SK-N-SH (cell line): ENCODE measurements around the gene ACLY. TPM values are rescaled to one million over a fixed set of nuclear protein-coding genes. Genes with fewer than 3 reads are reported as not detected.

ENCODE experiments used
- CTCF ChIA-PET: fragments of 300-600, 350-600 bp; formaldehyde crosslinking; extraction: SDS; loops from one replicate; lab custom pipeline; 2021; lab: Yijun Ruan, JAX
- POLR2A ChIA-PET: fragments of 350-600 bp; sonication (Branson Sonifier 250); formaldehyde crosslinking; extraction: SDS; loops from one replicate; lab custom pipeline; 2020; ENCODE audit warnings: antibody characterized with exemption, inconsistent platforms; lab: Yijun Ruan, JAX
- DNase-seq: peaks from one replicate; pipeline ENCODE4 v3.0.0; 2012
- H2AFZ ChIP-seq: fragments of 200-600 bp; sonication (generic); 2 replicates; pipeline ENCODE4 v1.8.1; 2016; ENCODE audit warnings: antibody characterized with exemption, mild to moderate bottlenecking, low read depth
- H3F3A ChIP-seq: fragments of 200-600 bp; sonication (generic); replicated peaks from 2 replicates; pipeline ENCODE3; 2016; ENCODE audit warnings: antibody characterized with exemption, mild to moderate bottlenecking; ENCODE audit not compliant: insufficient read depth
- H3K27ac ChIP-seq, 2 experiments: fragments of 200-500 bp in 1 of 2; fragments of 200-600 bp in 1 of 2; sonication (Bioruptor generic) in 1 of 2; sonication (generic), shearing (Covaris generic) in 1 of 2; 2 replicates each; pipeline versions ENCODE4 v1.5.1 to v1.6.1; 2014 to 2016; ENCODE audit warnings: low read depth in 2 of 2, inconsistent platforms in 1 of 2, low read length in 1 of 2, mild to moderate bottlenecking in 1 of 2, mixed read lengths in 1 of 2
- H3K27me3 ChIP-seq: fragments of 200-600 bp; sonication (generic), shearing (Covaris generic); 2 replicates; pipeline ENCODE4 v1.6.1; 2016; ENCODE audit warnings: mixed run types; ENCODE audit not compliant: insufficient read depth
- H3K36me3 ChIP-seq, 2 experiments: fragments of 200-500 bp in 1 of 2; fragments of 200-600 bp in 1 of 2; sonication (Bioruptor generic) in 1 of 2; sonication (generic) in 1 of 2; replicated peaks in 1 of 2; 2 replicates each; pipeline versions ENCODE3 to v1.5.1; 2014 to 2016; ENCODE audit warnings: low read length in 1 of 2, mild to moderate bottlenecking in 1 of 2; ENCODE audit not compliant: insufficient read depth in 2 of 2, control insufficient read depth in 1 of 2
- H3K4me1 ChIP-seq, 2 experiments: fragments of 200-500 bp in 1 of 2; fragments of 200-600 bp in 1 of 2; sonication (Bioruptor generic) in 1 of 2; sonication (generic), shearing (Covaris generic) in 1 of 2; 2 replicates each; pipeline versions ENCODE4 v1.5.1 to v1.6.1; 2014 to 2016; ENCODE audit warnings: low read depth in 1 of 2, low read length in 1 of 2, mixed run types in 1 of 2; ENCODE audit not compliant: insufficient read depth in 2 of 2, control insufficient read depth in 1 of 2
- H3K4me2 ChIP-seq: fragments of 200-600 bp; sonication (generic), shearing (Covaris generic); 2 replicates; pipeline ENCODE4 v1.6.1; 2017; ENCODE audit warnings: mixed run types
- H3K4me3 ChIP-seq, 2 experiments: fragments of 200-500 bp in 1 of 2; fragments of 200-600 bp in 1 of 2; sonication (Bioruptor generic) in 1 of 2; sonication (generic), shearing (Covaris generic) in 1 of 2; 2 replicates each; pipeline versions ENCODE4 v1.5.1 to v1.8.1; 2014 to 2016; ENCODE audit warnings: low read depth in 2 of 2, inconsistent platforms in 1 of 2, low read length in 1 of 2, mild to moderate bottlenecking in 1 of 2, mixed read lengths in 1 of 2, moderate library complexity in 1 of 2
- H3K79me2 ChIP-seq: fragments of 200-600 bp; sonication (generic); 2 replicates; pipeline ENCODE4 v1.8.1; 2017; ENCODE audit warnings: mild to moderate bottlenecking; ENCODE audit not compliant: insufficient read depth
- H3K9ac ChIP-seq: fragments of 200-600 bp; sonication (generic); 2 replicates; pipeline ENCODE4 v1.6.1; 2017; ENCODE audit warnings: mixed run types
- H3K9me2 ChIP-seq: fragments of 200-600 bp; sonication (generic); 2 replicates; pipeline ENCODE4 v1.6.1; 2017; ENCODE audit warnings: mixed run types
- H3K9me3 ChIP-seq: fragments of 200-600 bp; sonication (generic); 2 replicates; pipeline ENCODE4 v1.6.1; 2017; ENCODE audit warnings: mixed run types, mild to moderate bottlenecking, moderate library complexity
- H4K20me1 ChIP-seq: fragments of 200-600 bp; sonication (generic); 2 replicates; pipeline ENCODE4 v1.6.1; 2017; ENCODE audit warnings: mild to moderate bottlenecking, mixed run types; ENCODE audit not compliant: insufficient read depth
- GABPA ChIP-seq: IDR thresholded peaks from 2 replicates; pipeline ENCODE4 v1.4.0; 2012; ENCODE audit warnings: low read depth, mild to moderate bottlenecking
- GATA2 ChIP-seq: sonication (generic); formaldehyde crosslinking; IDR thresholded peaks from 2 replicates; pipeline ENCODE4 v1.5.0; 2020; ENCODE audit warnings: mild to moderate bottlenecking, missing genetic modification reagents
- IRF3 ChIP-seq: fragments of 150-350 bp; IDR thresholded peaks from 2 replicates; pipeline ENCODE4 v1.6.1; 2016; ENCODE audit warnings: mild to moderate bottlenecking, low read depth, low read length
- MXI1 ChIP-seq: IDR thresholded peaks from 2 replicates; pipeline ENCODE4 v1.6.1; 2012; ENCODE audit warnings: mild to moderate bottlenecking, low read depth, low read length, improper control_type of control experiment
- NRF1 ChIP-seq: IDR thresholded peaks from 2 replicates; pipeline ENCODE4 v1.6.1; 2012; ENCODE audit warnings: low read depth, mild to moderate bottlenecking, low read length
- PBX3 ChIP-seq: IDR thresholded peaks from 2 replicates; pipeline ENCODE4; 2012
- POLR2AphosphoS5 ChIP-seq: IDR thresholded peaks from 2 replicates; pipeline ENCODE4 v1.6.1; 2012; ENCODE audit warnings: low read depth, low read length
- RAD21 ChIP-seq: IDR thresholded peaks from 2 replicates; pipeline ENCODE4 v1.6.1; 2012; ENCODE audit warnings: mild to moderate bottlenecking, low read length
- RCOR1 ChIP-seq: fragments of 150-350 bp; IDR thresholded peaks from 2 replicates; pipeline ENCODE4 v1.6.1; 2017; ENCODE audit warnings: antibody characterized with exemption, low read length
- REST ChIP-seq: IDR thresholded peaks from 2 replicates; pipeline ENCODE4 v1.6.1; 2012; ENCODE audit warnings: mild to moderate bottlenecking, low read depth, low read length, moderate library complexity
- RFX5 ChIP-seq: IDR thresholded peaks from 2 replicates; pipeline ENCODE4 v1.6.1; 2012; ENCODE audit warnings: mild to moderate bottlenecking, improper control_type of control experiment, low read length
- SIN3A ChIP-seq: IDR thresholded peaks from 2 replicates; pipeline ENCODE4 v1.6.1; 2012; ENCODE audit warnings: low read depth, mild to moderate bottlenecking, low read length, moderate library complexity, borderline replicate concordance
- SMC3 ChIP-seq: IDR thresholded peaks from 2 replicates; pipeline ENCODE4 v1.6.1; 2012; ENCODE audit warnings: low read depth, low read length, improper control_type of control experiment
- TCF12 ChIP-seq: IDR thresholded peaks from 2 replicates; pipeline ENCODE4 v1.4.0; 2012
- TEAD4 ChIP-seq: IDR thresholded peaks from 2 replicates; pipeline ENCODE4 v1.4.0; 2012; ENCODE audit warnings: mild to moderate bottlenecking, borderline replicate concordance; ENCODE audit not compliant: insufficient read depth
- USF2 ChIP-seq: fragments of 150-350 bp; IDR thresholded peaks from 2 replicates; pipeline ENCODE4 v1.6.1; 2017; ENCODE audit warnings: antibody characterized with exemption, low read length, low read depth, borderline replicate concordance
- YY1 ChIP-seq: IDR thresholded peaks from 2 replicates; pipeline ENCODE4 v1.4.0; 2012; ENCODE audit warnings: low read depth, mild to moderate bottlenecking
- ZBTB33 ChIP-seq: IDR thresholded peaks from 2 replicates; pipeline ENCODE4 v1.4.0; 2012; ENCODE audit warnings: low read depth, borderline replicate concordance
- WGBS: methylation state at CpG from one replicate; pipeline ENCODE4 v1.1.6; 2017; ENCODE audit warnings: low lambda C conversion rate; 5-methylcytosine and 5-hydroxymethylcytosine counted together
- polyA plus RNA-seq, 3 experiments: library from polyadenylated mRNA; depleted of rRNA; stranded (reverse); fragments of >200 nt; gene quantifications; 2 replicates each; pipeline ENCODE4 v1.2.3, GENCODE V29; 2012

Gene ACLY
- polyA plus RNA-seq, 1 of the 3 experiments (the other 2 are of a cell fraction), result 163 TPM

GRCh38 chr17:41873559-41874292 lies 45.0 kb downstream of the ACLY start:
- no peak for DNase-seq
- no peak overlapping the region for H3K4me2 ChIP-seq
- no peaks in the 10 kb centered on the region for H4K20me1 ChIP-seq
- no peaks in the 10 kb centered on the region for H3K9me2 ChIP-seq
- H3K9ac ChIP-seq, result no peak overlapping the region
- H3K36me3 ChIP-seq, result peaks cover 58% of the 10 kb centered on the region in 2 experiments
- no peak overlapping the region for H3K27ac ChIP-seq
- ChIA-PET POLR2A (no interaction called here), CTCF (interaction anchor here (1.0 kb wide), 1 partner anchor 72 kb away, joined by 3 read pairs; no protein-coding TSS in a partner anchor)
- H3K4me1 ChIP-seq, result no peaks in the 10 kb centered on the region
- peaks cover 6% of the 10 kb centered on the region for H3K79me2 ChIP-seq
- TF ChIP-seq RCOR1 (no peak), ZBTB33 (no peak), TEAD4 (no peak), SMC3 (no peak), POLR2AphosphoS5 (no peak), IRF3 (no peak), GABPA (no peak), NRF1 (no peak), MXI1 (no peak)
- WGBS, result 99% methylated on average over 10 of the region's 10 CpGs
- no peak overlapping the region for H2AFZ ChIP-seq
- H3K27me3 ChIP-seq, result no peaks in the 10 kb centered on the region
- H3F3A ChIP-seq, result peaks cover 24% of the 10 kb centered on the region
- no peaks in the 10 kb centered on the region for H3K9me3 ChIP-seq
- H3K4me3 ChIP-seq, result no peak overlapping the region

GRCh38 chr17:41871789-41872188 lies 47.0 kb downstream of the ACLY start:
- no peak for DNase-seq
- H3K27me3 ChIP-seq, result no peaks in the 10 kb centered on the region
- H3K4me1 ChIP-seq, result no peaks in the 10 kb centered on the region
- no peaks in the 10 kb centered on the region for H3K9me2 ChIP-seq
- WGBS, result 98% methylated on average over 10 of the region's 10 CpGs
- CTCF ChIA-PET, result interaction anchor here (0.8 to 1.3 kb wide), 2 partner anchors 60 to 230 kb away, joined by 3 read pairs; partner anchors contain the start of gene P3H4
- H3K36me3 ChIP-seq, result peaks cover 55 to 58% of the 10 kb centered on the region in 2 experiments
- H4K20me1 ChIP-seq, result no peaks in the 10 kb centered on the region
- H3K79me2 ChIP-seq, result no peaks in the 10 kb centered on the region
- no peak overlapping the region for H3K4me2 ChIP-seq
- no peak overlapping the region for H3K9ac ChIP-seq
- H2AFZ ChIP-seq, result no peak overlapping the region
- no peaks in the 10 kb centered on the region for H3K9me3 ChIP-seq
- POLR2A ChIA-PET, result no interaction called here
- H3K4me3 ChIP-seq, result no peak overlapping the region
- no peak overlapping the region for H3K27ac ChIP-seq
- peaks cover 35% of the 10 kb centered on the region for H3F3A ChIP-seq
- TF ChIP-seq GATA2 (CRISPR knock-in tag) (no peak), USF2 (no peak), RFX5 (no peak), TCF12 (no peak), MXI1 (no peak), RAD21 (no peak), SIN3A (no peak), YY1 (no peak), REST (no peak), PBX3 (no peak), POLR2AphosphoS5 (no peak), RCOR1 (no peak), SMC3 (no peak)
